ENCODE data around the gene SEC24D.

The SEC24D gene

DNA sequence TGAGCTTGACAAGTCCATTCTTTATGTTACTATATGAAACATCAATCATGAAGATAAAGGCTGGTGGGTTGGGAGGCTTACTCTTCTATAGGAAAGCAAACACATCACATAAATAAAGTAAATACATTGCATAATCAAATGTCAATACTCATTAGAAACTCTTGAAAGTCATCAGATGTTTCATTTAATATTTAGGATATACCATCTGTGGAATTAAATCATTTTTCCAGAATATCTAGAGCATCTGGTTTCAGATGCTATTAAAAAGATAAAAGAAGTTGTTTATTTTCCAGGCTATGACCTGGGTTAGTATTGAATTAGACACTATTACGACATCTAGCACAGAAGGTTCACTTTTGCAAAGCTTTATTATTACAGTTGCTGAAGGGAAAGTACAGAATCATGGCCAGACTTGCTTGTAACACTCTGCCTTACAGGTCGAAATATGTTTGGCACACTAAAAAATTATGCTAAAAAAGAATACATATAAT is 78.1 kb downstream of the SEC24D start:
- TF ChIP-seq CTCF (IDR thresholded peaks at IDR 0.05; ENCODE audit: insufficient read depth, missing control alignments), result no peak
- DNase-seq (ENCODE audit: insufficient read length, low spot score), result no peak
- FAIRE-seq, result no peak

- FAIRE-seq (no peak), DNase-seq (ENCODE audit: insufficient read length, low spot score) (no peak)
- TF ChIP-seq CTCF (IDR thresholded peaks at IDR 0.05; ENCODE audit: insufficient read depth, missing control alignments), result no peak
Observed at GRCh38 chr4:118756958-118757357, 79.0 kb downstream of the SEC24D start.

- FAIRE-seq (no peak), DNase-seq (ENCODE audit: insufficient read length, low spot score) (no peak)
- TF ChIP-seq CTCF (IDR thresholded peaks at IDR 0.05; ENCODE audit: insufficient read depth, missing control alignments), result no peak
Observed at GRCh38 chr4:118756429-118756828, 79.5 kb downstream of the SEC24D start.

GRCh38 chr4:118755438-118756226 is 80.3 kb downstream of the SEC24D start:
- TF ChIP-seq CTCF (IDR thresholded peaks at IDR 0.05; ENCODE audit: insufficient read depth, missing control alignments), result no peak
- no peak for DNase-seq (ENCODE audit: insufficient read length, low spot score)
- no peak for FAIRE-seq

- DNase-seq (ENCODE audit: insufficient read length, low spot score) (no peak), FAIRE-seq (no peak)
- TF ChIP-seq CTCF (IDR thresholded peaks at IDR 0.05; ENCODE audit: insufficient read depth, missing control alignments), result no peak
Observed at GRCh38 chr4:118754890-118755289, 81.0 kb downstream of the SEC24D start.

DNA sequence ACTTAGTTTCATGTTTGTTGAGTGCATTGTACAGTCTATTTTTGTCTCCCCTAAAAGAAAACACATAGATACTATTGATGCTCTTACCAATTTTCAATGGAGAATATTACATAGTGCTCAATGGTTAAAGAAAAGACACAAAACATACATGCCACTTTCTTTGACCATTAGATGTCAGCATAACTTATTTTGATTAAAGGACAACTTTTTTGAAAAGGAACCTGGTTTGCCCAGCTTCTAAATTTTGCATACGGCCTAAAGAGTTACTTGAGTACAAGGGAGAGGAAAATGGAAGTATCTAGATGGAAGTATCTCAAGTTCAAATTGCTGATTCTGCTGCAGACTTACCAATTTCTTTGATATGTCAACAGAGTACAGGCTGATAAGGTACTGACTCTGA is 82.2 kb downstream of the SEC24D start:
- TF ChIP-seq CTCF (IDR thresholded peaks at IDR 0.05; ENCODE audit: insufficient read depth, missing control alignments), result no peak
- FAIRE-seq (peak; percentile 56), DNase-seq (ENCODE audit: insufficient read length, low spot score) (no peak)

GRCh38 chr4:118753096-118753495 is 82.8 kb downstream of the SEC24D start:
- no peak for TF ChIP-seq CTCF (IDR thresholded peaks at IDR 0.05; ENCODE audit: insufficient read depth, missing control alignments)
- FAIRE-seq (no peak), DNase-seq (ENCODE audit: insufficient read length, low spot score) (no peak)

All from D721Med (cell line).